Measurements from ENCODE around the gene RUNX1.

- TF ChIP-seq POLR2A (IDR thresholded peaks at IDR 0.05; ENCODE audit: low read length) = no peak
- TF ChIP-seq GATA1 (IDR thresholded peaks at IDR 0.05; ENCODE audit: low read depth, low read length) = no peak
These were observed 56.9 kb downstream of the RUNX1 start for GRCh38 chr21:34992180-34992579.

Measured in erythroblast (primary cell).